Esophagus squamous epithelium (tissue), 5 donors: Measurements from ENCODE around the gene TMEM214. TPM values are rescaled to one million over a fixed set of nuclear protein-coding genes. Genes with fewer than 3 reads are reported as not detected.

Experiments
- DNase-seq: peaks from one replicate; lab custom pipeline; 2025; lab: John Stamatoyannopoulos, UW
- H3K27ac ChIP-seq, 4 donors: fragments of 200-600 bp; sonication (generic); one replicate each; pipeline ENCODE4 v1.5.1; 2016 to 2019; ENCODE audit warnings: mild to moderate bottlenecking in 1 of 4
- H3K27me3 ChIP-seq, 4 donors: fragments of 200-600 bp; sonication (generic); 1 replicate in 3 of 4; 2 replicates in 1 of 4; pipeline versions ENCODE4 v1.5.1 to v1.6.0; 2017 to 2021; ENCODE audit warnings: antibody characterized with exemption in 1 of 4
- H3K36me3 ChIP-seq, 3 donors: fragments of 200-600 bp; sonication (generic); one replicate each; pipeline ENCODE4 v1.5.1; 2016 to 2019
- H3K4me1 ChIP-seq, 3 donors: fragments of 200-600 bp; sonication (generic); one replicate each; pipeline ENCODE4 v1.5.1; 2017 to 2019
- H3K4me3 ChIP-seq, 4 donors: fragments of 200-600 bp; sonication (generic); 1 replicate in 3 of 4; 2 replicates in 1 of 4; pipeline ENCODE4 v1.5.1; 2016 to 2019; ENCODE audit warnings: mild to moderate bottlenecking in 2 of 4, moderate library complexity in 1 of 4
- H3K9me3 ChIP-seq, 3 donors: fragments of 200-600 bp; sonication (generic); one replicate each; pipeline ENCODE4 v1.5.1; 2016 to 2019
- CTCF ChIP-seq, 6 experiments: fragments of 450-650 bp in 4 of 6; fragments of 200-600 bp in 2 of 6; sonication (generic) in 2 of 6; IDR thresholded peaks; one replicate each; pipeline ENCODE4 v1.5.1; 2016 to 2019; ENCODE audit warnings: antibody characterized with exemption in 6 of 6, mild to moderate bottlenecking in 4 of 6, moderate library complexity in 4 of 6
- POLR2A ChIP-seq, 4 donors: fragments of 450-650 bp; IDR thresholded peaks; one replicate each; pipeline ENCODE4 v1.6.1; 2017; ENCODE audit warnings: antibody characterized with exemption in 4 of 4, mild to moderate bottlenecking in 4 of 4, moderate library complexity in 3 of 4
- WGBS, 2 donors: methylation state at CpG; one replicate each; pipeline ENCODE4 v1.1.5; 2018; 5-methylcytosine and 5-hydroxymethylcytosine counted together
- intact Hi-C: fragments of 100-400 bp; cut with DNase I; formaldehyde crosslinking; loops from one replicate; pipeline ENCODE4 v1.15.0; 2022
- total RNA-seq, 4 donors: library from RNA; depleted of rRNA; stranded (reverse); fragments of >200 nt; gene quantifications; one replicate each; pipeline ENCODE4 v1.1.0, GENCODE V29; 2016
- donor health status: DM: yes; HTN: yes; CAD: no.

Gene TMEM214
- total RNA-seq, 4 donors from 2014 or later, result 15.7 to 34.5 (median 32.1) TPM

- WGBS, 2 donors, result 75 to 91% methylated on average over 3 to 5 of the region's 5 CpGs
- intact Hi-C loops, result loop anchor here (5.0 kb wide), 1 partner anchor 126 kb away; no protein-coding TSS in a partner anchor
These were observed 55.2 kb downstream of the TMEM214 start for GRCh38 chr2:27087823-27088410.

GRCh38 chr2:27088634-27089033 lies 55.9 kb downstream of the TMEM214 start:
- Histone ChIP-seq H3K4me1 (peaks cover 12 to 36% (median 15%) of the 10 kb centered on the region in 3 donors), H3K27me3 (no peaks in the 10 kb centered on the region), H3K36me3 (no peaks in the 10 kb centered on the region), H3K4me3 (no peak overlapping the region), H3K27ac (no peak overlapping the region), H3K9me3 (no peaks in the 10 kb centered on the region)
- intact Hi-C loops, result loop anchor here (5.0 kb wide), 1 partner anchor 126 kb away; no protein-coding TSS in a partner anchor
- no peak for TF ChIP-seq CTCF (IDR thresholded peaks at IDR 0.05)
- no peak for TF ChIP-seq POLR2A (IDR thresholded peaks at IDR 0.05)
- DNase-seq, result no peak
- 79 to 85% methylated on average over 4 to 6 of the region's 6 CpGs for WGBS, 2 donors

More at GRCh38 chr2:27087823-27088410, 55.2 kb downstream of the TMEM214 start:
- no peaks in the 10 kb centered on the region for H3K36me3 ChIP-seq
- no peak overlapping the region for H3K27ac ChIP-seq
- H3K9me3 ChIP-seq, result no peaks in the 10 kb centered on the region
- H3K27me3 ChIP-seq, result no peaks in the 10 kb centered on the region
- TF ChIP-seq POLR2A (IDR thresholded peaks at IDR 0.05), result no peak
- TF ChIP-seq CTCF (IDR thresholded peaks at IDR 0.05), result no peak
- DNase-seq, result no peak
- H3K4me3 ChIP-seq, result no peak overlapping the region
- peaks cover 12 to 43% (median 15%) of the 10 kb centered on the region in 3 donors for H3K4me1 ChIP-seq

GRCh38 chr2:27089111-27089954 lies 56.6 kb downstream of the TMEM214 start:
- WGBS, 2 donors, result 79 to 90% methylated on average over 11 to 12 of the region's 14 CpGs

More at GRCh38 chr2:27089111-27089954, 56.6 kb downstream of the TMEM214 start:
- no peaks in the 10 kb centered on the region for H3K36me3 ChIP-seq
- no peaks in the 10 kb centered on the region for H3K9me3 ChIP-seq
- no peak for DNase-seq
- no peak for TF ChIP-seq CTCF (IDR thresholded peaks at IDR 0.05)
- no peak for TF ChIP-seq POLR2A (IDR thresholded peaks at IDR 0.05)
- peaks cover 12 to 29% (median 15%) of the 10 kb centered on the region in 3 donors for H3K4me1 ChIP-seq
- intact Hi-C loops, result loop anchor here (5.0 kb wide), 1 partner anchor 127 kb away; no protein-coding TSS in a partner anchor
- H3K27me3 ChIP-seq, result no peaks in the 10 kb centered on the region
- no peak overlapping the region for H3K27ac ChIP-seq
- H3K4me3 ChIP-seq, result no peak overlapping the region

Other genes with a start within 250 kb of the TMEM214 start
- gene CENPA, start 246.9 kb upstream of the TMEM214 start, total RNA-seq, result 10 to 100 TPM in 1 of 4 donors, 1 to 10 TPM in 3; 3.4 to 12.4 (median 5.0) TPM
- not detected for gene DPYSL5, start 184.8 kb upstream of the TMEM214 start, total RNA-seq
- gene MAPRE3, start 62.3 kb upstream of the TMEM214 start, total RNA-seq, result 1 to 10 TPM; 4.4 to 7.6 (median 5.2) TPM
- gene AGBL5, start 18.7 kb downstream of the TMEM214 start, total RNA-seq, result 10 to 100 TPM in 2 of 4 donors, 1 to 10 TPM in 2; 4.7 to 12.4 (median 9.6) TPM
- gene OST4, start 38.7 kb downstream of the TMEM214 start, total RNA-seq, result 100 to 1,000 TPM; 149 to 242 (median 193) TPM
- 10 to 100 TPM in 2 of 4 donors, 1 to 10 TPM in 2; 6.2 to 27.8 (median 9.9) TPM for gene EMILIN1, start 45.6 kb downstream of the TMEM214 start, total RNA-seq
- 1 to 10 TPM; 1.3 to 1.9 (median 1.4) TPM for gene KHK, start 53.8 kb downstream of the TMEM214 start, total RNA-seq
- gene CGREF1, start 86.2 kb downstream of the TMEM214 start, total RNA-seq, result 1 to 10 TPM; 2.6 to 6.1 (median 3.9) TPM
- gene ABHD1, start 90.8 kb downstream of the TMEM214 start, total RNA-seq, result not detected
- 10 to 100 TPM; 45.5 to 77.9 (median 53.9) TPM for gene PREB, start 101.7 kb downstream of the TMEM214 start, total RNA-seq
- gene PRR30, start 106.4 kb downstream of the TMEM214 start, total RNA-seq, result not detected
- gene TCF23, start 116.0 kb downstream of the TMEM214 start, total RNA-seq, result not detected
- gene ATRAID, start 179.1 kb downstream of the TMEM214 start, total RNA-seq, result 100 to 1,000 TPM in 2 of 4 donors, 10 to 100 TPM in 2; 57.1 to 124 (median 91.0) TPM
- gene SLC5A6, start 179.3 kb downstream of the TMEM214 start, total RNA-seq, result 10 to 100 TPM; 13.5 to 38.6 (median 23.2) TPM
- 10 to 100 TPM; 17.6 to 34.5 (median 22.0) TPM for gene CAD, start 184.4 kb downstream of the TMEM214 start, total RNA-seq
- gene SLC30A3, start 230.1 kb downstream of the TMEM214 start, total RNA-seq, result under 1 TPM in 2 of 4 donors, not detected in 2; 0.18 to 0.19 TPM
- gene DNAJC5G, start 242.5 kb downstream of the TMEM214 start, total RNA-seq, result under 1 TPM in 1 of 4 donors, not detected in 3; 0.38 TPM
- not detected for gene TRIM54, start 249.5 kb downstream of the TMEM214 start, total RNA-seq